Aorta (tissue), 5 donors: ENCODE data around the gene UBAP2. TPM values are rescaled to one million over a fixed set of nuclear protein-coding genes. Genes with fewer than 3 reads are reported as not detected.
A peak's percentile ranks its signal among the peaks of the same experiment; 100 is the strongest.

Experiments used
- ATAC-seq: fragments of 200-7000 bp; cut with Tn5 transposase; one replicate; pipeline ENCODE4 v1.9.1; 2022; ENCODE audit warnings: moderate library complexity; ENCODE audit not compliant: low FRiP score
- DNase-seq, 2 donors: peaks; one replicate each; pipeline ENCODE4 v3.0.0-alpha.2; 2020
- H3K27ac ChIP-seq, 2 donors: one replicate each; pipeline ENCODE4 v1.5.1; 2013; ENCODE audit warnings: low read length in 2 of 2, mild to moderate bottlenecking in 2 of 2, moderate library complexity in 2 of 2, control low read depth in 1 of 2, inconsistent platforms in 1 of 2, low read depth in 1 of 2
- H3K27me3 ChIP-seq, 2 donors: one replicate each; pipeline ENCODE4 v1.6.1; 2013; ENCODE audit warnings: control low read depth in 1 of 2, low read length in 1 of 2, mild to moderate bottlenecking in 1 of 2, moderate library complexity in 1 of 2; ENCODE audit not compliant: insufficient read depth in 2 of 2, control insufficient read depth in 1 of 2
- H3K36me3 ChIP-seq, 2 donors: one replicate each; pipeline ENCODE4 v1.6.1; 2013; ENCODE audit warnings: control low read depth in 1 of 2, low read length in 1 of 2, mild to moderate bottlenecking in 1 of 2; ENCODE audit not compliant: insufficient read depth in 2 of 2, control insufficient read depth in 1 of 2
- H3K4me1 ChIP-seq, 2 donors: one replicate each; pipeline ENCODE4 v1.6.1; 2013; ENCODE audit warnings: low read length in 2 of 2, control low read depth in 1 of 2, mild to moderate bottlenecking in 1 of 2, moderate library complexity in 1 of 2; ENCODE audit not compliant: insufficient read depth in 2 of 2, control insufficient read depth in 1 of 2
- H3K4me3 ChIP-seq, 2 donors: one replicate each; pipeline ENCODE4 v1.5.1; 2013; ENCODE audit warnings: low read length in 2 of 2, control low read depth in 1 of 2, mild to moderate bottlenecking in 1 of 2
- H3K9me3 ChIP-seq: one replicate; pipeline ENCODE4 v1.6.1; 2013; ENCODE audit warnings: mild to moderate bottlenecking, low read length; ENCODE audit not compliant: control insufficient read depth
- whole genome bisulfite sequencing, 2 donors: extraction: QIAGEN DNeasy Blood & Tissue Kit; methylation state at CpG; one replicate each; pipeline ENCODE4 v1.1.7; 2013; 5-methylcytosine and 5-hydroxymethylcytosine counted together
- intact Hi-C, 2 donors: fragments of 100-400 bp; cut with DNase I; formaldehyde crosslinking; loops; one replicate each; pipeline versions ENCODE4 v1.14.2 to v1.15.0; 2022
- polyA plus RNA-seq, 2 donors: library from polyadenylated mRNA; stranded (reverse); fragments of 200-250 nt; gene quantifications; one replicate each; pipeline ENCODE4 v1.2.3, GENCODE V29; 2013
- total RNA-seq, 2 donors: library from RNA; stranded (reverse); fragmentation: NEBNext Ultra II Directional; extraction: Animal tissue kit (Norgen Biotek cat#: 25700); gene quantifications; one replicate each; pipeline ENCODE4 v1.2.1, GENCODE V29; 2021
- donor health status: healthy with polysubstance abuse.
- donor health status: Bipolar disorder and iron deficiency.
- donor health status: DM: no; HTN: no; CAD: no.
- donor health status: DM: no; HTN: no; CAD: no.
- donor health status: DM: yes; HTN: yes; CAD: no.

The UBAP2 gene
- total and polyA plus RNA-seq, 4 donors = 5.3 to 30.5 (median 15.8) TPM

GRCh38 chr9:34085581-34086500, 37.2 kb upstream of the UBAP2 start:
- Histone ChIP-seq H3K36me3 (peaks cover 4 to 8% of the 10 kb centered on the region in 2 donors), H3K27ac (peak overlapping the region; percentile 60 to 99)
- intact Hi-C loops = loop anchor here in 1 of 2 donors (10.0 kb wide), 1 partner anchor 61 kb away; no protein-coding TSS in a partner anchor

GRCh38 chr9:34084562-34084961, 35.9 kb upstream of the UBAP2 start:
- WGBS, 2 donors = 4 to 7% methylated on average over 1 of the region's 1 CpG
- no peak for DNase-seq
- ATAC-seq = peak; percentile 76
- intact Hi-C loops = loop anchor here in 1 of 2 donors (10.0 kb wide), 1 partner anchor 60 kb away; no protein-coding TSS in a partner anchor
- peaks cover 3 to 8% of the 10 kb centered on the region in 2 donors for H3K4me1 ChIP-seq
- H3K36me3 ChIP-seq = peaks cover 4 to 7% of the 10 kb centered on the region in 2 donors
- no peaks in the 10 kb centered on the region for H3K9me3 ChIP-seq
- peak overlapping the region; percentile 79 to 99 for H3K27ac ChIP-seq
- no peaks in the 10 kb centered on the region for H3K27me3 ChIP-seq
- no peak overlapping the region for H3K4me3 ChIP-seq

More at GRCh38 chr9:34085581-34086500, 37.2 kb upstream of the UBAP2 start:
- 52 to 65% methylated on average over 6 of the region's 6 CpGs for WGBS, 2 donors
- no peaks in the 10 kb centered on the region for H3K27me3 ChIP-seq
- no peak overlapping the region for H3K4me3 ChIP-seq
- peaks cover 3 to 8% of the 10 kb centered on the region in 2 donors for H3K4me1 ChIP-seq
- DNase-seq = no peak
- H3K9me3 ChIP-seq = no peaks in the 10 kb centered on the region
- ATAC-seq = peak; percentile 61

- intact Hi-C loops = loop anchor here in 1 of 2 donors (10.0 kb wide), 1 partner anchor 154 kb away; no protein-coding TSS in a partner anchor
- Histone ChIP-seq H3K4me1 (peaks cover 0 to 2% of the 10 kb centered on the region in 2 donors), H3K9me3 (no peaks in the 10 kb centered on the region), H3K4me3 (no peak overlapping the region), H3K27me3 (no peaks in the 10 kb centered on the region), H3K27ac (no peak overlapping the region), H3K36me3 (no peaks in the 10 kb centered on the region)
- WGBS, 2 donors = 83 to 84% methylated on average over 2 of the region's 2 CpGs
- no peak for DNase-seq
- no peak for ATAC-seq
Measured at GRCh38 chr9:34079181-34079580, 30.5 kb upstream of the UBAP2 start.

GRCh38 chr9:34072868-34073590, 24.3 kb upstream of the UBAP2 start:
- Histone ChIP-seq H3K4me3 (no peak overlapping the region), H3K27ac (peak overlapping the region in 1 of 2 donors; percentile 61), H3K4me1 (peaks cover 0 to 2% of the 10 kb centered on the region in 2 donors), H3K9me3 (no peaks in the 10 kb centered on the region), H3K27me3 (no peaks in the 10 kb centered on the region), H3K36me3 (no peaks in the 10 kb centered on the region)
- intact Hi-C loops = loop anchor here in 1 of 2 donors (10.0 kb wide), 1 partner anchor 148 kb away; no protein-coding TSS in a partner anchor
- peak in 1 of 2 donors; percentile 28 for DNase-seq
- ATAC-seq = peak; percentile 48
- 31 to 32% methylated on average over 5 of the region's 5 CpGs for WGBS, 2 donors

GRCh38 chr9:34072410-34072809, 23.7 kb upstream of the UBAP2 start:
- no peak overlapping the region for H3K4me3 ChIP-seq
- H3K36me3 ChIP-seq = no peaks in the 10 kb centered on the region
- ATAC-seq = no peak
- DNase-seq = peak in 1 of 2 donors; percentile 1
- intact Hi-C loops = loop anchor here in 1 of 2 donors (10.0 kb wide), 1 partner anchor 148 kb away; no protein-coding TSS in a partner anchor
- WGBS, 2 donors = 81 to 91% methylated on average over 2 of the region's 2 CpGs
- no peaks in the 10 kb centered on the region for H3K27me3 ChIP-seq
- no peaks in the 10 kb centered on the region for H3K9me3 ChIP-seq
- peaks cover 0 to 2% of the 10 kb centered on the region in 2 donors for H3K4me1 ChIP-seq
- peak overlapping the region in 1 of 2 donors; percentile 61 for H3K27ac ChIP-seq

GRCh38 chr9:34070606-34071324, 22.1 kb upstream of the UBAP2 start:
- Histone ChIP-seq H3K36me3 (no peaks in the 10 kb centered on the region), H3K4me1 (peaks cover 0 to 2% of the 10 kb centered on the region in 2 donors), H3K4me3 (no peak overlapping the region), H3K27ac (peak overlapping the region in 1 of 2 donors; percentile 54), H3K9me3 (no peaks in the 10 kb centered on the region), H3K27me3 (no peaks in the 10 kb centered on the region)
- ATAC-seq = no peak
- intact Hi-C loops = loop anchor here in 1 of 2 donors (10.0 kb wide), 1 partner anchor 146 kb away; no protein-coding TSS in a partner anchor
- DNase-seq = no peak
- 41 to 42% methylated on average over 5 of the region's 5 CpGs for WGBS, 2 donors

GRCh38 chr9:34069831-34070230, 21.1 kb upstream of the UBAP2 start:
- no peaks in the 10 kb centered on the region for H3K36me3 ChIP-seq
- intact Hi-C loops = loop anchor here in 1 of 2 donors (10.0 kb wide), 1 partner anchor 145 kb away; no protein-coding TSS in a partner anchor
- WGBS, 2 donors = 85 to 91% methylated on average over 6 of the region's 6 CpGs
- no peaks in the 10 kb centered on the region for H3K27me3 ChIP-seq
- ATAC-seq (no peak), DNase-seq (no peak)
- no peak overlapping the region for H3K27ac ChIP-seq
- peaks cover 0 to 2% of the 10 kb centered on the region in 2 donors for H3K4me1 ChIP-seq
- no peaks in the 10 kb centered on the region for H3K9me3 ChIP-seq
- H3K4me3 ChIP-seq = no peak overlapping the region

- no peaks in the 10 kb centered on the region for H3K27me3 ChIP-seq
- intact Hi-C loops = no loop called here
- 97 to 99% methylated on average over 3 of the region's 3 CpGs for WGBS, 2 donors
- H3K27ac ChIP-seq = no peak overlapping the region
- peak in 1 of 2 donors; percentile 13 for DNase-seq
- H3K36me3 ChIP-seq = no peaks in the 10 kb centered on the region
- no peak for ATAC-seq
- no peaks in the 10 kb centered on the region for H3K9me3 ChIP-seq
- no peak overlapping the region for H3K4me3 ChIP-seq
- H3K4me1 ChIP-seq = no peaks in the 10 kb centered on the region
Measured at GRCh38 chr9:34065541-34065940, 16.9 kb upstream of the UBAP2 start.
